Measurements from ENCODE around the gene DPF3.

DPF3 gene

DNA sequence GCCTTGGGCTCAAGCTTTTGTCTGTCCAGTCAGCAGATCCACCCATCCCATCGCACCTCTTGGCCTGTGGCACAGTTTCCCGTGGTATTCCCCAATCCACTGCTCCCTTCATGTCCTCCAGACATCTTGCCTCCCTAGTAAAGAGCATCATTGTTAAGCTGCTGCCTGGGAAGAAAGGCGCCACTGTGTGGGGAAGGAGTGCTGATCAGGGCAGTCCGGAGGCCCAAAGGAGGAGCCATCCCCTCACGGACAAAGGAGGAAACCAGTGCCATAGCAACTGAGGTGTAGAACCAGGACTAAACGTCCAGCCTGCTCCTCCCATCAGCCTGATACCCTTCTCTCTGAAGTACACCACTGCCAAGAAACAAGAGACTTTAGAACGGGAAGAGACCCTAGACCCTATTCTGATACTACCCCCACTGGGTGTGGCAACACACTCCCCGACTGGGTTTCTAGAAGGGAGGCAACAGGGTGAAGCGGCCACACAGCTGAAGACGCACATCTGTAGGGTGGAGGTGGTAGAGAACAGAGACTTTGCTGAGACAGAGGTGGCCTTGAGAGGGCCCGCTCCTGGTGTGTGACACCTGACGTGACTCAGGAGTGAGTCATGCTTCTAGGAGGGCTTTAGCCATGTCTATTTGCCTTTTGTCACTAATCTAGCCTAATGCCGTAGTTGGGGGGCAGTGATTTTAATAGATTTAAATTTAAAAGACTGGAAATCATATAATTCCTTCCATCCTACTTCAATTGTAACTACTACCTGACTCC, 185.0 kb downstream of the DPF3 start:
- no peak for DNase-seq

GRCh38 chr14:72708222-72708621, 185.7 kb downstream of the DPF3 start:
- DNase-seq = no peak

- DNase-seq = no peak
Observed at GRCh38 chr14:72706485-72706884, 187.4 kb downstream of the DPF3 start.

GRCh38 chr14:72704502-72704901, 189.4 kb downstream of the DPF3 start:
- DNase-seq = no peak

- DNase-seq = no peak
Observed at GRCh38 chr14:72701605-72702004, 192.3 kb downstream of the DPF3 start.

DNA sequence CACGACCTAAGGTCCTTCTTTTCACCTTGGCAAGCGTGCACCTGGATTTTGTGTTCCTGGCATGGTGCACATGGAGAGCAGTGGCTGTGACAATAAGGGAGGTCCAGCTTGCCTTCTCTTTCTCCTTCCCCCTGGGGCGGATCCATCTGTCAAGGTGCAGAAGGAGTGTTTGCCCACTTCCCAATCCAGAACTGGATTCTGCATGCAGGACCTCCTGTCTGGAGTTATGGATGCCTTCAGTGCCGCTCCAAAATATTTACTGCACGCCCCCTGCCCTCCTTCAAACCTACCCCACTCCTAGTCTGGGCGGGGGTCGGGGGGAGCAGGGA, 192.7 kb downstream of the DPF3 start:
- no peak for DNase-seq

DNA sequence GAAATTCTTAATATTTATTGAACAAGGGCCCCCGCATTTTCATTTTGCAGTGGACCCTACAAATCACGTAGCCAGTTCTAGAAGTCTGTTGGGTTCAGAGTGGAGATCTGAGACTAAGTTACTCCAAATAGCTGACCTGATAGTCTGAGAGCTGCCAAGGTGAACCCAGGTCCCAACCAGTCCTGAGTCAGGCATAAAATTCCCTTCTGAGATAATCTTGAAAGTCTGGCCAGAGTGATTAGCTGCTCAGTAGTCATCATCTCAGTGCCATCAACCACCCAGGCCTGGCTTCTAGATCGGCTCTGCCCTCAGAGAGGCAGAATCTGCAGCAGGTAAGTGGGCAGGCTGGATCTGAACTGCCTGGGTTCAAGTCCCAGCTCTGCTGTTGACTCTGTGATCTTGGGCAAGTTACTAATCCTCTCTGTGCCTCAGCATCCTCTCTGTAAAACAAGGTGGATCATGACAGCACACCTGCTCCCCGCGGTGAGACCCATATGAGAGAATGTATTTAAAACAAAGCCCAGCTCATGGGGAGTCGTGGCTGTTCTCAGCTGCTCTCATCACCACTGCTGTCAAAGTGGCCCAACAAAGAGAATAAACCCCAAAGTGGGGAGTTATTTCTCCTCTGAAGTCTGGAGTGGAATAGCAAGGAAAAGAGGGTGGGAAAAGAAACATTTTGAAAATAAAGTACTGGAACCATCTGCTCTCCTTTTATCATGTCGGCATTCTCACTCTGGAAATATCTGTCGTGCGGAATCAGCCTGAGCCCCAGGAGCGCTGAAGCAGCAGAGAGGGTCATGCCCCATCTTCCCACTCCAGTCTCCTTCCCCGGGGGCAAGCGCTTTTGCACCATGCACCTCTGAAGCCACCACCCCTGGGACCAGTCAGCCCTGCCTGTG, 193.3 kb downstream of the DPF3 start:
- DNase-seq = no peak

DNA sequence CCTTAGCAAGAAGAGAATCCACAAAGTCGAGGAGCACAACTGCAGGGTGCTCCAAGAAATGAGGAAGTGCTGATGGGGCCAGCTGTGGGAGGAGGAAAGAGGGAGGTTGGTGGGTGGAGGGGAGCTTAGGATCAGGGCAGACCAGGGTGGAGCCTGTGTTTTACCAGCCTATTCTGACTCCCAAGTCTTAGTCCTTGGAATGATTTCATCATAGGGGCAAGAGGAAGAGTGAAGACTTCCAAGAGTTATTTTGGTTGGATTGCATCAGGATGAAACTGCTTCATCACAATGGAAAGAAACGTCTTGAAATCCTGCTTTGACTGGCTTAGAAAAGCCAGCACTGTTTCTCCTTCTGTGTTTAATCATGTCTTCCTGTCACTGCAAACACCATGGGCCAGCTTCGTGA, 194.0 kb downstream of the DPF3 start:
- no peak for DNase-seq

GRCh38 chr14:72699443-72699842, 194.5 kb downstream of the DPF3 start:
- no peak for DNase-seq

- no peak for DNase-seq
Observed at GRCh38 chr14:72692696-72693095, 201.2 kb downstream of the DPF3 start.

- DNase-seq = no peak
Observed at GRCh38 chr14:72690324-72690723, 203.6 kb downstream of the DPF3 start.

- DNase-seq = no peak
Observed at GRCh38 chr14:72688990-72689671, 204.8 kb downstream of the DPF3 start.

DNA sequence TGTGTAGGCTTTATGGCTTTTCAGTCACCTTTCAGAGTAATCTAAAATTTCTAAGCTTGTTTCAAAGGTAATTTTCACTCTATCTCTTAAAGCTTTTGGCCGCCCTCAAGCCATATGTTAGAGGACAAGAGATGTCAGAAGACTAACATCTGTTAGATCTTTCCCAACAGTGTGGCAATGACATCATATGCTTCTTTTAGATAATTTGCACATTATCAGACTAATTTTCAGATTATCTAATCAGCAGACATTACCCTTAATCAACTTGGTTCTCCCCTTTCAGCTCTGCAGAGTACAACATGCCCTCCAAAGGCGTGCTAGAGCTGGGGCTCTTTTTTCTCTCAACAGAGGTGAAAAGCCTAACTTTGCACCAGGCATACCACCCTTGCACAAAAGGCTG, 207.1 kb downstream of the DPF3 start:
- DNase-seq = no peak

DNA sequence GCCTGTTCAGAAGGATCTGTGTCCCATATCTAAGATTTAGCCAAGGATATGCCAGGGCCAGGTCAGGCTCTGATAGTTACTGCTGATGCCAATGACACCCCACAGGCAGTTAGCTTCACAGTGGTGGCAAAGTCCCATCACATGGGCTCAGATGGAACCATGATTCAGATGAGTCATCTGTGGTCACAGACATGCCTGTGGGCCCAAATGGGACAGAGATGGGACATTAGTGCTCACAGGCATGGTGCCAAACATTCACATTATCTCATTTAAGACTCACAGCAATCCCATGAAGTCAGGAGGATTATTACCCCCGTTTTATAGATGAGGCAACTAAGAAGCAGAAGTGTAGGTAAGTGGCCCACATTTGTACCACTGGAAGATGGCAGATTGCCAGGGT, 207.8 kb downstream of the DPF3 start:
- DNase-seq = no peak

GRCh38 chr14:72685456-72685855, 208.4 kb downstream of the DPF3 start:
- no peak for DNase-seq

DNA sequence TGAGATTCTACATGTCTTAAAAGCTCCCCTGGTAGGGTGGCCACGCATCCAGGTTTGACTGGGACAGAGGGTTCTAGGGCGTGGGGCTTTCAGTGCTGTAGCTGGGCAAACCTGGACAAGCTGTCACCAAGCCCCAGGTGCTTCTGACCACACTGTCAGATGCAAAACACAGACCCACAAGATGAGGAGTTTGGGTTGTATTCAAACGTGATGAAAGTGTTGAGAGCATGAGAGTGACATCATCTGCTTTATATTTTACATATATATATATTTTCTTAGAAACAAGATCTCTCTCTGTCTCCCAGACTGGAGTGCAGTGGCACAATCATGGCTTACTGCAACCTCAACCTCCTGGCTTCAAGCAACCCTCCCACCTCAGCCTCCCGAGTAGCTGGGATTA, 210.1 kb downstream of the DPF3 start:
- no peak for DNase-seq

GRCh38 chr14:72682188-72682587, 211.7 kb downstream of the DPF3 start:
- DNase-seq = no peak

DNA sequence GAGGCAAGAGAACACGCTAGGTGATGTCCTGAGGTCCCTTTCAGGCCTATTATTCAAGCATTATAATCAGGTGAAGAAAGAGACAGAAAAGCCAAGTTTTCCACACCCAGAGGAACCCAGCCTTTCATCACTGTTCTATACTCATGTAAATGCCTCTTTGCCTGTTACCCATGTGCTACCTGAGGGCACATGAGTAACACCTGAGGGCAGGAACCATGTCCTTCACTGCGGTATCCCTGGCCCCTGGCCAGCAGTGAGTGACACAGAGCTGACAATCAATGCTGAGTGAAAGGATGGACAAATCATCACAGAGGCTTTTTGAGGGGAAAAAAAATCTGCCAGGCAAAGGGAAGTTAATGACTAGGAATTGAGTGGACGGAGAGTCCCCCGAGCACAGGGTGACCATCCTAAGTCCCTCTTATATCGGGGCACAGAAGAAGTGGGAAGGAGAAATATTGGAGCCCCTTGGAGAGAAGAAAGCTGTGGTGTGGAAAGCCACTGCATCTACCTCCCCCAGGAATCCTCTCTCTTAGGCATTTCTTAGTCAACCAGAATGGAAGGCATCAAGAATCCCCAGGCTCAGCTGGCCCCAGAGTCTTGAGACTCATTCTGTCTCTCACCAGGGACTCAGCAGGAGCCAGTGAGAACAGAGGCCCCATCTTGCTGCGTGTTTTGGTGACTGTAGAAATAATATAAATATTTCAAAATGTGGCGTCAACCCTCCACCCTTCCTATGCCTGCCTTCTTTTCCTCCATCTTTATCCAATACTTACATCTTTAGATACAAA, 212.9 kb downstream of the DPF3 start:
- no peak for DNase-seq

GRCh38 chr14:72679536-72680151, 214.3 kb downstream of the DPF3 start:
- no peak for DNase-seq

DNA sequence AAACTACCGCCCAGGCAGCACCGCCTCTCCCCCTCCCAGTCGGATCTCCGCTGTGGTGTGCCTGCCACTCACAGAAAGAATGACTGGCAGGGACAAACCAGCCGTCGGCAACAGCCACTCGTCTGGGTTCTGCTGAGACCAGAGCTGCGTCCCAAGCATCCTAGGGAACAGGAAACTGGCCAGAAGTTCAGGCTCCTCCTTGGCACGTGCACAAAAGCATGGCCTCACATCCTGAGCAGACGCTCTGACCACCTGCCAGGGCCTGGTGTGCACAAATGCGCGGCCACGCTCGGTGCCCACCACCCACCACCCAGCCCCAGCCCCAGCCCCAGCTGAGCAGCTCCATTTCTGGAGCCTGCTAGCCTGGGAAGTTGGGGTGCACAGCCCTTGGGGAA, 214.8 kb downstream of the DPF3 start:
- DNase-seq = no peak

- no peak for DNase-seq
Observed at GRCh38 chr14:72678356-72678755, 215.5 kb downstream of the DPF3 start.

DNA sequence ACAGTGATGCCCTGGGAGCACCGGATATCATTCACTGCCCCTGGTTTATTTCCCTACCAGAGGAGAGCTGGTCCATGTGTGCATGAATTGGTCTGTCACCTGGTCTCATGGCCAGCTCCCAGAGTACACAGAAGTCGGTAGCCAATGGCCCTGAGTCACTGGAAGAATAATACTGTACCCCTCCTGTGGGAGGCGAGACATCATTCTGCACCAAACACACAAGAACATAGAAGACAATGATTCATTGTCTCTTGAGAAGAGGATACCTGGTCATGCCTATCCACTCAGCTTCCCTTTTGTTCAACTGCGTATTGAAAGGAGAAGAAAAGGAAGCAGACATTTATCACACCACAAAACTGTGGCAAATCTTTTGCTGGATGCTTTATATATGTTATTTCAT, 216.2 kb downstream of the DPF3 start:
- DNase-seq = no peak

GRCh38 chr14:72675126-72675525, 218.8 kb downstream of the DPF3 start:
- DNase-seq = no peak
